WTC11 (cell line): ENCODE results near the gene LIPM. TPM values are rescaled to one million over a fixed set of nuclear protein-coding genes. Genes with fewer than 3 reads are reported as not detected.

ENCODE experiments used
- ATAC-seq: fragments of 200-7000 bp; cut with Tn5 transposase; 2 replicates; pipeline ENCODE4 v1.10.0; 2021; ENCODE audit warnings: mild to moderate bottlenecking, moderate library complexity
- CTCF ChIA-PET: fragments of 300-600 bp; sonication (Branson Sonifier 250); formaldehyde crosslinking; loops from one replicate; lab custom pipeline; 2021; ENCODE audit warnings: antibody characterized with exemption; lab: Charles Lee
- POLR2A ChIA-PET: fragments of 350-600 bp; sonication (Branson Sonifier 250); formaldehyde crosslinking; loops from one replicate; lab custom pipeline; 2021; ENCODE audit warnings: antibody characterized with exemption; lab: Charles Lee
- DNase-seq: peaks from one replicate; pipeline ENCODE4 v3.0.0; 2021; ENCODE audit warnings: low spot score
- H3K27ac Mint-ChIP-seq: 2 replicates; pipeline ENCODE4 v1.8.0; 2021; ENCODE audit warnings: mixed read lengths
- H3K27me3 Mint-ChIP-seq: 2 replicates; pipeline ENCODE4 v1.8.0; 2021; ENCODE audit warnings: low read depth, mild to moderate bottlenecking, moderate library complexity, mixed read lengths
- H3K36me3 Mint-ChIP-seq: 2 replicates; pipeline ENCODE4 v1.8.0; 2021; ENCODE audit warnings: mixed read lengths
- H3K4me1 Mint-ChIP-seq: 2 replicates; pipeline ENCODE4 v1.8.0; 2022; ENCODE audit warnings: mixed read lengths
- H3K4me3 Mint-ChIP-seq: 2 replicates; pipeline ENCODE4 v1.8.0; 2021; ENCODE audit warnings: mild to moderate bottlenecking, moderate library complexity, mixed read lengths
- H3K9me3 Mint-ChIP-seq: 2 replicates; pipeline ENCODE4 v1.8.0; 2021; ENCODE audit warnings: mixed read lengths
- AFF4 ChIP-seq: sonication (generic); formaldehyde crosslinking; IDR thresholded peaks from 2 replicates; pipeline ENCODE4 v1.8.1; 2023; ENCODE audit warnings: mild to moderate bottlenecking, missing genetic modification reagents, borderline replicate concordance
- ATF1 ChIP-seq: sonication (generic); formaldehyde crosslinking; IDR thresholded peaks from 2 replicates; pipeline ENCODE4 v1.8.1; 2023; ENCODE audit warnings: mild to moderate bottlenecking, moderate library complexity, missing genetic modification reagents
- ATF3 ChIP-seq: sonication (generic); formaldehyde crosslinking; conservative IDR thresholded peaks from 2 replicates; pipeline ENCODE4 v1.8.1; 2022; ENCODE audit warnings: mild to moderate bottlenecking, missing genetic modification reagents
- FOXK1 ChIP-seq: sonication (generic); formaldehyde crosslinking; IDR thresholded peaks from 2 replicates; pipeline ENCODE4 v1.8.0; 2022; ENCODE audit warnings: mild to moderate bottlenecking, moderate library complexity, missing genetic modification reagents
- MYBL2 ChIP-seq: sonication (generic); formaldehyde crosslinking; IDR thresholded peaks from 2 replicates; pipeline ENCODE4 v1.8.1; 2023; ENCODE audit warnings: mild to moderate bottlenecking, moderate library complexity, missing genetic modification reagents
- NFYB ChIP-seq: sonication (generic); formaldehyde crosslinking; conservative IDR thresholded peaks from 2 replicates; pipeline ENCODE4 v1.8.0; 2022; ENCODE audit warnings: low read depth, missing genetic modification reagents
- PREB ChIP-seq: sonication (generic); formaldehyde crosslinking; IDR thresholded peaks from 2 replicates; pipeline ENCODE4 v1.8.1; 2022; ENCODE audit warnings: mild to moderate bottlenecking, missing genetic modification reagents, moderate library complexity, borderline replicate concordance
- PRRX2 ChIP-seq: fragments of 250-450 bp; sonication (Bioruptor Pico); IDR thresholded peaks from 2 replicates; pipeline ENCODE4 v1.8.0; 2021; ENCODE audit warnings: mild to moderate bottlenecking
- RELA ChIP-seq: sonication (generic); formaldehyde crosslinking; IDR thresholded peaks from 2 replicates; pipeline ENCODE4 v1.8.1; 2022; ENCODE audit warnings: missing genetic modification reagents, mild to moderate bottlenecking, borderline replicate concordance
- SOX15 ChIP-seq: fragments of 250-450 bp; sonication (Bioruptor Pico); IDR thresholded peaks from 2 replicates; pipeline ENCODE4 v1.9.0; 2021; ENCODE audit warnings: mild to moderate bottlenecking
- STAT6 ChIP-seq: sonication (generic); formaldehyde crosslinking; conservative IDR thresholded peaks from 2 replicates; pipeline ENCODE4 v1.8.1; 2023; ENCODE audit warnings: mild to moderate bottlenecking, low read depth, missing genetic modification reagents, moderate library complexity
- TCF7 ChIP-seq: sonication (generic); formaldehyde crosslinking; IDR thresholded peaks from 2 replicates; pipeline ENCODE4 v1.8.0; 2022; ENCODE audit warnings: mild to moderate bottlenecking, low read depth, missing genetic modification reagents, moderate library complexity
- TEAD4 ChIP-seq: sonication (generic); formaldehyde crosslinking; IDR thresholded peaks from 2 replicates; pipeline ENCODE4 v1.8.0; 2022; ENCODE audit warnings: mild to moderate bottlenecking, missing genetic modification reagents
- TP53 ChIP-seq: sonication (generic); formaldehyde crosslinking; IDR thresholded peaks from 2 replicates; pipeline ENCODE4 v1.8.1; 2023; ENCODE audit warnings: mild to moderate bottlenecking, missing genetic modification reagents
- ZNF138 ChIP-seq: sonication (generic); formaldehyde crosslinking; conservative IDR thresholded peaks from 2 replicates; pipeline ENCODE4 v1.8.1; 2022; ENCODE audit warnings: mild to moderate bottlenecking, moderate library complexity, missing genetic modification reagents
- ZNF512 ChIP-seq: sonication (generic); formaldehyde crosslinking; IDR thresholded peaks from 2 replicates; pipeline ENCODE4 v1.8.1; 2022; ENCODE audit warnings: missing genetic modification reagents, borderline replicate concordance
- ZNF671 ChIP-seq: fragments of 250-450 bp; sonication (Bioruptor Pico); IDR thresholded peaks from 2 replicates; pipeline ENCODE4 v1.8.0; 2021; ENCODE audit warnings: mild to moderate bottlenecking
- total RNA-seq: library from RNA; stranded (reverse); gene quantifications from 3 replicates; pipeline ENCODE4 v1.2.3, GENCODE V29; 2021
- TF ChIP-seq, protein P1 (sequence below): fragments of 250-450 bp; sonication (Bioruptor Pico); conservative IDR thresholded peaks from 2 replicates; pipeline ENCODE4 v1.9.0; 2021; ENCODE audit warnings: mild to moderate bottlenecking
- TF ChIP-seq, protein P2 (sequence below): fragments of 250-450 bp; sonication (Bioruptor Pico); IDR thresholded peaks from 2 replicates; pipeline ENCODE4 v1.9.0; 2021; ENCODE audit warnings: mild to moderate bottlenecking, borderline replicate concordance

Gene LIPM
- total RNA-seq, 1 experiment from 2014 or later: not detected

DNA sequence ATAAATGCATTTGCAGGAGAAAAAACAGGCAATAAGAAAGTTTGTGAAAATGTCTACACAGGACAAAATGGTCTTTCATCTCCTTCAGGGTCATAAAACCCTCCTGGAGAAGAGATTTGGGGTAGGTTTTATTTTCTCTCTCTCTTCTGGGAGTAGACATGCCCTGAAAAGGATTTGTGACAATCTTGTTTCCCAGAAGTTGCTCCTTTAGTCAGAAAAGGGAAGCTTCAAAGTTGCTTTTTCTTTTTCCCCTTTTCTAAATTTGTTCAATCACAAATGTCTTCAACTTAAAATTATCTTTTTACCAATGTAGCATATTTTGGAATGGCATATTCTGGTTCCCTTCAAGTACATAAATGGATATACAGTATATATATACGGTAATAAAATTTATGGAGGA, 58.5 kb downstream of the LIPM start (continued):
- TF ChIP-seq STAT6 (CRISPR knock-in tag): no peak
- no peak for TF ChIP-seq PRRX2 (CRISPR knock-in tag)
- no peak for TF ChIP-seq MYBL2 (CRISPR knock-in tag)
- TF ChIP-seq, protein P1, sequence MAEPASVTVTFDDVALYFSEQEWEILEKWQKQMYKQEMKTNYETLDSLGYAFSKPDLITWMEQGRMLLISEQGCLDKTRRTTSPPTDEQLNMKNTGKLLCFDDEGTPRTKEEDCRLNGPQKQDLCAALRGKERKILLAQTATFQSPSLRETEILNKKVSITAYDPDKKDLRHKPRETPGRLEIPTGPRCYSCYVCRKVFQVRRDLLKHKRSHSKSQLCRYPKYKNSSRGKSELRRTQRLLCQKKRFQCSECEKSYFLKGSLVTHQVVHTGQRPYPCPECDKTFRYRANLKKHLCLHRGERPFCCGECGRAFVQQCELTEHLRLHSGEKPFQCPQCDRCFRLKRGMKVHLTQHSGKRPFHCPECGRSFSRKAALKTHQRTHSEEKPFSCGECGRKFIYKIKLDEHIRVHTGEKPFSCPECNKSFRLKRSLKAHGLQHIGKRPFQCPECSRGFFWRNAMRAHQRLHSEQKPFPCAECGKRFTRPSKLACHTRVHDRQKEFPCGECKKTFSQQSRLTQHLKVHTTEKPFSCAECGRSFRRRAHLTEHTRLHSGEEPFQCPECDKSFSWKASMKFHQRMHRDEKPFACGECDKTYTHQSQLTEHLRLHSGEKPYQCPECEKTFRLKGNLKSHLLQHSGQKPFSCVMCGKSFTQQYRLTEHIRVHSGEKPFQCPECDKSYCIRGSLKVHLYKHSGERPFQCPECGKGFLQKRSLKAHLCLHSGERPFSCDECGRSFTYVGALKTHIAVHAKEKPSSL (CRISPR knock-in tag): no peak
- no peak for TF ChIP-seq TP53 (CRISPR knock-in tag)
- no peak for TF ChIP-seq PREB
- TF ChIP-seq NFYB (CRISPR knock-in tag): no peak
- TF ChIP-seq RELA (CRISPR knock-in tag): no peak
- TF ChIP-seq TCF7 (CRISPR knock-in tag): no peak
- no peak for TF ChIP-seq ZNF671 (CRISPR knock-in tag)
- no peak for TF ChIP-seq ZNF512 (CRISPR knock-in tag)
- no peak for TF ChIP-seq ATF3
- no peak for TF ChIP-seq SOX15 (CRISPR knock-in tag)

DNA sequence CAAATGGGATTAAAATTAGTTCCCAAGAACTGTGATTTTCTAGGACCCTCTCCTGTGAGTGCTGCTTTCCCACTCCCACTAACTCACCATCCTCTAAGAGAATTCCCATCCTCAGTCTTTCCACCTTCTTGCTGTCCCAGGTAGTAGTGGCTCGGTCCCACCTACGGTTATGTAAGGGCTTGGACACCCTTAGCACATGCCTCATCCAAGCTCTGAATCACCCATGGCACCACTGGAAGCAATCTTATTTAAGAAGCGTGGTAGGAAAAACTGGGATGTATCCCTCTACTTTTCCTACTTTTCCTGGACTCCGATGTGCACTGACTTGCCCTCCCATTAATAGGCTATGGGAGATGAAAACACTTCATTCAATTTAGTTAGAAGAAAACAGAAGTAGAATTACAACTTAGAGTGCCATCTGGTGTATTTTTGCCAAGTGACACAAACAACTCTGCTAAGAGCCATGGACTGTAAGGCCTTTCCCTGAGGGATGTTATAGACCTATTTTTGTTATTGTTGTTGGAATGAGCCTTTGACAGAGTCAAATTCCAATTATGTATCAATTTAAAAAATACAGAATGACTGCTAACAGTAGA, 62.8 kb downstream of the LIPM start:
- Mint-ChIP-seq H3K27ac (no peak overlapping the region), H3K4me3 (no peak overlapping the region), H3K4me1 (peaks cover 5% of the 10 kb centered on the region), H3K27me3 (no peaks in the 10 kb centered on the region), H3K36me3 (no peaks in the 10 kb centered on the region), H3K9me3 (no peaks in the 10 kb centered on the region)
- no peak for TF ChIP-seq TEAD4
- no peak for TF ChIP-seq FOXK1 (CRISPR knock-in tag)
- TF ChIP-seq ATF1 (CRISPR knock-in tag): no peak
- TF ChIP-seq AFF4 (CRISPR knock-in tag): no peak
- TF ChIP-seq, protein P2, sequence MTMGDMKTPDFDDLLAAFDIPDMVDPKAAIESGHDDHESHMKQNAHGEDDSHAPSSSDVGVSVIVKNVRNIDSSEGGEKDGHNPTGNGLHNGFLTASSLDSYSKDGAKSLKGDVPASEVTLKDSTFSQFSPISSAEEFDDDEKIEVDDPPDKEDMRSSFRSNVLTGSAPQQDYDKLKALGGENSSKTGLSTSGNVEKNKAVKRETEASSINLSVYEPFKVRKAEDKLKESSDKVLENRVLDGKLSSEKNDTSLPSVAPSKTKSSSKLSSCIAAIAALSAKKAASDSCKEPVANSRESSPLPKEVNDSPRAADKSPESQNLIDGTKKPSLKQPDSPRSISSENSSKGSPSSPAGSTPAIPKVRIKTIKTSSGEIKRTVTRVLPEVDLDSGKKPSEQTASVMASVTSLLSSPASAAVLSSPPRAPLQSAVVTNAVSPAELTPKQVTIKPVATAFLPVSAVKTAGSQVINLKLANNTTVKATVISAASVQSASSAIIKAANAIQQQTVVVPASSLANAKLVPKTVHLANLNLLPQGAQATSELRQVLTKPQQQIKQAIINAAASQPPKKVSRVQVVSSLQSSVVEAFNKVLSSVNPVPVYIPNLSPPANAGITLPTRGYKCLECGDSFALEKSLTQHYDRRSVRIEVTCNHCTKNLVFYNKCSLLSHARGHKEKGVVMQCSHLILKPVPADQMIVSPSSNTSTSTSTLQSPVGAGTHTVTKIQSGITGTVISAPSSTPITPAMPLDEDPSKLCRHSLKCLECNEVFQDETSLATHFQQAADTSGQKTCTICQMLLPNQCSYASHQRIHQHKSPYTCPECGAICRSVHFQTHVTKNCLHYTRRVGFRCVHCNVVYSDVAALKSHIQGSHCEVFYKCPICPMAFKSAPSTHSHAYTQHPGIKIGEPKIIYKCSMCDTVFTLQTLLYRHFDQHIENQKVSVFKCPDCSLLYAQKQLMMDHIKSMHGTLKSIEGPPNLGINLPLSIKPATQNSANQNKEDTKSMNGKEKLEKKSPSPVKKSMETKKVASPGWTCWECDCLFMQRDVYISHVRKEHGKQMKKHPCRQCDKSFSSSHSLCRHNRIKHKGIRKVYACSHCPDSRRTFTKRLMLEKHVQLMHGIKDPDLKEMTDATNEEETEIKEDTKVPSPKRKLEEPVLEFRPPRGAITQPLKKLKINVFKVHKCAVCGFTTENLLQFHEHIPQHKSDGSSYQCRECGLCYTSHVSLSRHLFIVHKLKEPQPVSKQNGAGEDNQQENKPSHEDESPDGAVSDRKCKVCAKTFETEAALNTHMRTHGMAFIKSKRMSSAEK (CRISPR knock-in tag): no peak
- no peak for TF ChIP-seq ZNF138 (CRISPR knock-in tag)
- DNase-seq: no peak
- POLR2A ChIA-PET: no interaction called here
- ATAC-seq: no peak
- CTCF ChIA-PET: interaction anchor here (1.0 kb wide), 1 partner anchor 16 kb away, joined by 5 read pairs; no protein-coding TSS in a partner anchor
